ENCODE data around the gene C2orf78.
"Not testable (repeated sequence)": the region's sequence is repeated elsewhere in the genome, so short reads cannot be mapped to it uniquely, and the experiment has no call there.

The C2orf78 gene

GRCh38 chr2:73779467-73780236, 4.3 kb upstream of the C2orf78 start, which contains the start of gene DUSP11:
Gene DUSP11, minus strand, starts transcription at chr2:73780103. Its CDS starts 129 bp downstream, at chr2:73779974.
- peak; percentile 92 to 95 for DNase-seq (ENCODE audit: low read depth in 2 of 2)

GRCh38 chr2:73780237-73780582, 3.8 kb upstream of the C2orf78 start:
- no peak for DNase-seq (ENCODE audit: low read depth in 2 of 2)

DNA sequence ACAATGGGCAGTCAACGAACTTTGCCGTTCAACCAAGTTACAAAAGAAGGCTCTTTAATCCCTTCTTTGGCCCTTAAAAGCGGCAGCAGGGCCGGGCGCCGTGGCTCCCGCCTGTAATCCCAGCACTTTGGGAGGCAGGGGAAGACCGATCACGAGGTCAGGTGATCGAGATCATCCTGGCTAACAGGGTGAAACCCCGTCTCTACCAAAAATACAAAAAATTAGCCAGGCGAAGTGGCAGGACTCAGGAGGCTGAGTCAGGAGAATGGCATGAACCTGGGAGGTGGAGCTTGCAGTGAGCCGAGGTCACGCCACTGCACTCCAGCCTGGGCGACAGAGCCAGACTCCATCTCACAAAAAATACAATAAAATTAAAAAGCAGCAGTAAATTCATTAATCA, 581 bp upstream of the C2orf78 start:
- DNase-seq (ENCODE audit: low read depth in 2 of 2): not testable (repeated sequence)

DNA sequence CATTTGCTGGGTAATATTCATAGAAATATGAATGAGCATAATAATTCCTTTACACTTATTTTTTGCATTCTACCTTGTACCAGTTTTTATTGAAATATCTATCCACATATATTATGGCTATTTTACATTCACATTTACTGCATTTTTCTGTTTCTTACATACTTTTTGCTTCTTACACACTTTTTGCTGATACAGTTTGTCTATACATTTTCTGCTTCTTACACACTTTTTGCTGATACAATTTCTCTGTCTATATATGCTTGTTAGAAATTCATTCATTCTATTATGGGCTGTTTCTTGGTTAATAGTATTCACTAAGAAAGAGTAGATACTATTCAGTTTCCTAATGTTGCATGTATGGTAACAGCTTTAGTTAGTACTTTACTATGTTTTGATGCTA, 27.9 kb downstream of the C2orf78 start:
- no peak for DNase-seq (ENCODE audit: low read depth in 2 of 2)

- no peak for DNase-seq (ENCODE audit: low read depth in 2 of 2)
These were observed 28.7 kb downstream of the C2orf78 start for GRCh38 chr2:73812635-73813034.

DNA sequence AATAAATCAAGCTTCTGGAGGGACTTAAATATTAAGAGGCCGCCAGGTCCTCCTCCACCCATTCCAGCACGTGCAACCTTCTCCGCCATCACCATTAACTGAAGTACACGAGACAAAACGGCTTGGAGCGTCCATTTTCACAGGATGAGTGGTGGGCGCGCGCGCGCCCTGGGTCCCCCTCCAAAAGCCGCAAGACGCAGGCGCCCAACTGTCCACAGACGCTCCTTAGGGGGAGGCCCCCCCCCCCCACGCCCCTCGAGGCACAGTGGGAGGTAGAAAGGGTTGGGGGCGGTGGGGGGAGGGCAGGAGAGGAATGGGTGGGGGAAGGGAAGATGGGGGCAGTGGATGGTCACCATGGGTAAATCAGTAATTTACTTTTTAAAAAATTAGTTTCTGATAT, 34.3 kb downstream of the C2orf78 start:
- no peak for DNase-seq (ENCODE audit: low read depth in 2 of 2)

DNA sequence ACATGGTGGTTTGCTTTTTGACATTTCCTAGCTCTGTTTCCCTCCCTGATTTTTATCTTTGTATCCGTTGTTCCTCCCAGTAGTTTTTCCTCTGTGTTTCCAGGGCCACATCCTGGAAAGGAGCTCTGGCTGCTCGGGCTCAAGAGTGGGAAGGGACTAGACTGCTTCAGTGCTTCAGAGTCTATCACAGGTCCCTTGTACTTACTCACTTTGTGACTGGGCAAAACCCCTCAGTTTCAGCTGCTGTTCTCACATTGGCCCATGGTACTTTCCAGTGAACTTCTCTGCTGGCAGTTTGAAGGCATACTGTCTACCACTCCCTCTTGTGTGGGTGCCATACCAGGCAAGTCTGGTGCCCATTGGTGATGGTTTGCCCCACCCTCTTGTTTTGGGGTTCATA, 37.2 kb downstream of the C2orf78 start:
- DNase-seq (ENCODE audit: low read depth in 2 of 2): peak in 1 of 2 donors; percentile 28

- no peak for DNase-seq (ENCODE audit: low read depth in 2 of 2)
These were observed 37.7 kb downstream of the C2orf78 start for GRCh38 chr2:73821669-73822068.

DNA sequence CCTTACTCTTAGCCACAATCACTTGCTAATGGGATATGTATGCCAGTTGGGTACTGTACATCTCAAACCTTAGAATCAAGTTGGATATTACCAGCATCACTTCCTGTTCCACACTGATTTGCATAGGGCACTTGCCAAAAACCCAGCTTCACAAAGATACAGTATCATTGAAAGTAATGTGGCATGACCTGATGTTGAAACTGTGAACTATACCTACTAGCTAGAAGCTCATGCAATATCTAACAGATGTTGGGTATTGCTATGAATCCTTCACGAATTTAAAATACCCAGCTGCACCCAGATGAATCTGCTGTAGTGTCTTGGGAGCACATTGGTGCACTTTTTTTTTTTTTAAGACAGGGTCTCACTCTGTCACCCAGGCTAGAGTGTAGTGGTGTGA, 38.3 kb downstream of the C2orf78 start:
- no peak for DNase-seq (ENCODE audit: low read depth in 2 of 2)

GRCh38 chr2:73822991-73823390, 39.0 kb downstream of the C2orf78 start:
- no peak for DNase-seq (ENCODE audit: low read depth in 2 of 2)

DNA sequence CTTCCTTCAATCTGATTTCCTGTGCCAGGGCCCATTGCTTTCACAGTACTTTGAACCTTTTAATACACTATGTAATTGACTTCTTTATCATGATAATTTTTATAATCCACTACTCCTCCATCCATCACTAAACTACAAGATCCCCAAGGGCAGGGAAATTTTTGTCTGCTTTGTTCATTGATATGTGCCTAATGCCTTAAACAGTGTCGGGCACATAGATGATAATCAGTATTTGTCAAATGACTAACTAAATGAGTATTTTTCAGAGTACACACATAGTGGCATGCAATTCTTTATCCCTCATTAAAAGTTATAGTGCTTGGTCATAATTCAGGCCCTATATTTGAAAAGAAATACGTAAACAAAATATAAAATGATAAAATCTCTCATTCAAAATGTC, 39.4 kb downstream of the C2orf78 start:
- no peak for DNase-seq (ENCODE audit: low read depth in 2 of 2)

DNA sequence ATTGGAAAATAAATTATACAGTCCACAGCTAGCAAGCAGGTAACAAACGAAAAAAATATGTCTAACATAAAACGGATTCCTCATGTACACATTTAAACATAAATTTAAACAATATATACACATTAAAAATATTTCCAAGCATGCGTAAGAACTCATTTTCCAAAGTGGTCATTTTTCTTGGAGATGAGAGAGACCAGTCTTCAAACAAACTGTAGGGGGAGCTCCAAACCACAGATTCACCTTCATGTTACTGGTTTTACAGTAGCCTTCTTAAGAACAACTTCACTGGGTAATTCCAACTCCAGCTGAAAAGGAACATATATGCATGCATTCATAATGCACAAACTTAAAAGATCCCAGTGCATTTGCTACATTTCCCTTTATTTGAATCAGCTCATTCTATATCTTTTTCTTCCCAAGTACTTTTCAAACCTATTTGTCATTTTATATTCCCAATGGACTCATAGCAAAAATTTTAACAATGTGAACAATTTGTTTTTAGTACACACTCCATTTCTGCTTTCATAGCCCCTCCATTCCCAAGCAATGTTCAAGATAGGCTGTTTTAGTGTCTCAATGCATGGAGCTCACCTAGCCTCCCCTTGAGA, 40.0 kb downstream of the C2orf78 start:
- peak in 1 of 2 donors; percentile 16 for DNase-seq (ENCODE audit: low read depth in 2 of 2)

DNA sequence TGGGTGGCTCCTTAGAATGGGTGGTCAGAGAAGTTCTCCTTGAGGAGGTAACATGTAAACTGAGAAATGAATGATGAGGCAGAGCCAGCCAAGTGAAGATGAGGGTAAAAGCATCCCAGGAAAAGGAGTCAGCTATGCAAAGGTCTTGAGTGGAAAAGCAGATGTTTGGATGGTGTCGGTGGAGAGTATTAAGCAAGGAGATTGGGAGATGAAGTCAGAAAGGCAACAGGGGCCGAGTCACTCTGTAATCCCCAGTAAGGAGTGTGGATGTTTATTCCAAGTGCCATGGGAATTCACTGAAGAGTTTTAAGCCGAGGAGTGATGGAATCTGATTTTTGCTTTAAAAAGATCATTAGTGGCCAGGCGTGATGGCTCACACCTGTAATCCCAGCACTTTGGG, 41.4 kb downstream of the C2orf78 start:
- no peak for DNase-seq (ENCODE audit: low read depth in 2 of 2)

- no peak for DNase-seq (ENCODE audit: low read depth in 2 of 2)
These were observed 43.0 kb downstream of the C2orf78 start for GRCh38 chr2:73827018-73827417.

- DNase-seq (ENCODE audit: low read depth in 2 of 2): no peak
These were observed 43.8 kb downstream of the C2orf78 start for GRCh38 chr2:73827660-73828388.

DNA sequence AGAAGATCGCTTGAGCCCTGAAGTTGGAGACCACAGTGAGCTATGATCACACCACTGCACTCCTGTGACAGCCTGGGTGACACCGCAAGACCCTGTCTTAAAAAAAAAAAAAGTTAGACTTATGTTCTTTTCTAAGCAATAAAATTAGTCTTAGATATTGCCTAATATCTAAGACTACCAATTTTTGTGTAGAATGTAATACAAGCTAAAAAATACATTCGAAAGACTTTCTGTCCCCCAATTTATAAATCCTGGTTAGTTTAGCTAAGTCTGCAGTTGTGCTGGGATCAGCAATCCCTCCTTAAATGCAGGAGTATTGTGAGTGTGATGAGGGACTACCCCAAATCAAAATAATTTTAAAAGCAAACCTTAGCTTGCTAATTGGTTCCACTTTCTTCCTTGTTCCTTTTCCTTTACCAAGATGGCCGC, 44.4 kb downstream of the C2orf78 start:
- no peak for DNase-seq (ENCODE audit: low read depth in 2 of 2)

- peak; percentile 80 to 89 for DNase-seq (ENCODE audit: low read depth in 2 of 2)
These were observed 45.0 kb downstream of the C2orf78 start, which contains the start of gene STAMBP for GRCh38 chr2:73828818-73829570. Gene STAMBP, plus strand, starts transcription at chr2:73828961. Its CDS starts 1,896 bp downstream, at chr2:73830857.

- DNase-seq (ENCODE audit: low read depth in 2 of 2): peak; percentile 4 to 13
These were observed 47.0 kb downstream of the C2orf78 start for GRCh38 chr2:73830871-73831401.

- no peak for DNase-seq (ENCODE audit: low read depth in 2 of 2)
These were observed 48.9 kb downstream of the C2orf78 start for GRCh38 chr2:73832930-73833329.

DNA sequence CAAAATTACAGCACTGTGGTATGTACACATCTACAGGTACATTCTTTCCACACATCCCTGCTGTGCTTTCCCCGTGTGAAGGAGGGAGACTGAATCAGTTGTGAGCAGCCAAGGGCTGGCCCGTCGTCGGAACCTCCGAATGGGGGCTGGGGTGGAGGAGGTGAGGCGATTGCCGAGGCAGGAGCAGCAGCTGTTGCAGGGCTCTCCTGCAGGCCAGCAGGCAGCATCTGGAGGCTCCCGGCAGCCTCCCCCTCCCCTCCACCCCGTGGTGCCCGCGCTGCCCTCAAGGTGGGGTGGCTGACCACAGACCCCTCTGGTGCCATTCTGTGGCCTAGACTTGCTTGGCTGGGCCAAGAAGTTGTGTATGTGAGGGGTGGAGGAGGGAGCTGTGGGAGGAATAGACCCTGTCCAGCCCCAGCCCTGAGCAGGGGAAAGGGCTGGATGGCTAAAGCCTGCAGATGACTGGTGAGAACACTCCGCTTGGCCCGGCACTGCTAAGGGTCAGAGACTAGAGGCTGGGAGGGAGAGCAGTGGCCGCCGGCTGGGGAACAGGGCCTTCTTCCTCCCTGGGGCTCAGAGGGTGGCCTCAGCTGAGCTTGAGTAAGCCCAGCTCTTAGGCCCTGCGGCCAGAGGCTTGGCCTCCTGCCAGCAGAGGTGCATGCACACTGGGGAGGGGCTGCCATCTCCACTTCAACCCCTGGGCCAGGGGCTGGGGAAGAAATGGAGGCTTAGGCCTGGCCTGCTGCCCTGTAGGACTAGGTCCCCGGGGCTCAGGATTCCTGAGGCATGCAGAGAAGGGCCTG, 52.4 kb downstream of the C2orf78 start:
- no peak for DNase-seq (ENCODE audit: low read depth in 2 of 2)

Data from stimulated activated CD4-positive, alpha-beta T cell treated with anti-CD3 and anti-CD28 coated beads, Interleukin-4, amount 100 ng/mL, for 48 hours (primary cell).